KMS-11 (cell line): ENCODE data around the gene PRSS12.

Experiments
- H2AFZ ChIP-seq: fragments of 200-600 bp; sonication (generic); 2 replicates; pipeline ENCODE4 v1.6.1; 2016; ENCODE audit warnings: antibody characterized with exemption, mixed run types, low read depth
- H3K27ac ChIP-seq: fragments of 200-600 bp; sonication (generic); 2 replicates; pipeline ENCODE4 v1.6.1; 2016; ENCODE audit warnings: mild to moderate bottlenecking, mixed run types
- H3K27me3 ChIP-seq: fragments of 200-600 bp; sonication (generic); 2 replicates; pipeline ENCODE4 v1.6.1; 2017; ENCODE audit warnings: mild to moderate bottlenecking, low read depth, mixed run types, moderate library complexity; ENCODE audit not compliant: insufficient read depth
- H3K36me3 ChIP-seq: fragments of 200-600 bp; sonication (generic); 2 replicates; pipeline ENCODE4 v1.6.1; 2017; ENCODE audit warnings: mild to moderate bottlenecking, mixed run types; ENCODE audit not compliant: insufficient read depth
- H3K4me1 ChIP-seq: fragments of 200-600 bp; sonication (generic); 2 replicates; pipeline ENCODE4 v1.6.1; 2016; ENCODE audit warnings: mild to moderate bottlenecking, low read depth, mixed run types; ENCODE audit not compliant: poor library complexity, severe bottlenecking
- H3K4me2 ChIP-seq: fragments of 200-600 bp; sonication (generic); 2 replicates; pipeline ENCODE4 v1.7.0; 2016; ENCODE audit warnings: mild to moderate bottlenecking, mixed run types
- H3K4me3 ChIP-seq: fragments of 200-600 bp; sonication (generic); IDR thresholded peaks from 2 replicates; pipeline ENCODE4 v1.6.1; 2017; ENCODE audit warnings: low read depth, low read length, mixed read lengths; ENCODE audit not compliant: insufficient read depth
- H3K79me2 ChIP-seq: fragments of 200-600 bp; sonication (generic); 2 replicates; pipeline ENCODE4 v1.6.1; 2016; ENCODE audit warnings: low read depth, mixed run types; ENCODE audit not compliant: insufficient read depth
- H3K9ac ChIP-seq: fragments of 200-600 bp; sonication (generic); 2 replicates; pipeline ENCODE4 v1.6.1; 2016; ENCODE audit warnings: mild to moderate bottlenecking, mixed run types
- H4K20me1 ChIP-seq: fragments of 200-600 bp; sonication (generic); 2 replicates; pipeline ENCODE4 v1.6.1; 2016; ENCODE audit warnings: mild to moderate bottlenecking, mixed run types; ENCODE audit not compliant: insufficient read depth
- TF ChIP-seq, protein P1 (sequence below): fragments of 200-600 bp; sonication (generic); conservative IDR thresholded peaks from 2 replicates; pipeline ENCODE4 v1.6.1; 2017; ENCODE audit warnings: low read depth, mild to moderate bottlenecking, antibody characterized with exemption, low read length, moderate library complexity, mixed read lengths

PRSS12 gene

GRCh38 chr4:118343501-118343900 lies 9.3 kb downstream of the PRSS12 start:
- Histone ChIP-seq H3K27me3 (no peaks in the 10 kb centered on the region), H2AFZ (no peak overlapping the region), H3K27ac (no peak overlapping the region), H3K9ac (no peak overlapping the region), H3K4me3 (no peak overlapping the region), H3K4me1 (peaks cover 16% of the 10 kb centered on the region), H3K36me3 (no peaks in the 10 kb centered on the region), H3K79me2 (no peaks in the 10 kb centered on the region), H3K4me2 (no peak overlapping the region), H4K20me1 (no peaks in the 10 kb centered on the region)
- TF ChIP-seq, protein P1, sequence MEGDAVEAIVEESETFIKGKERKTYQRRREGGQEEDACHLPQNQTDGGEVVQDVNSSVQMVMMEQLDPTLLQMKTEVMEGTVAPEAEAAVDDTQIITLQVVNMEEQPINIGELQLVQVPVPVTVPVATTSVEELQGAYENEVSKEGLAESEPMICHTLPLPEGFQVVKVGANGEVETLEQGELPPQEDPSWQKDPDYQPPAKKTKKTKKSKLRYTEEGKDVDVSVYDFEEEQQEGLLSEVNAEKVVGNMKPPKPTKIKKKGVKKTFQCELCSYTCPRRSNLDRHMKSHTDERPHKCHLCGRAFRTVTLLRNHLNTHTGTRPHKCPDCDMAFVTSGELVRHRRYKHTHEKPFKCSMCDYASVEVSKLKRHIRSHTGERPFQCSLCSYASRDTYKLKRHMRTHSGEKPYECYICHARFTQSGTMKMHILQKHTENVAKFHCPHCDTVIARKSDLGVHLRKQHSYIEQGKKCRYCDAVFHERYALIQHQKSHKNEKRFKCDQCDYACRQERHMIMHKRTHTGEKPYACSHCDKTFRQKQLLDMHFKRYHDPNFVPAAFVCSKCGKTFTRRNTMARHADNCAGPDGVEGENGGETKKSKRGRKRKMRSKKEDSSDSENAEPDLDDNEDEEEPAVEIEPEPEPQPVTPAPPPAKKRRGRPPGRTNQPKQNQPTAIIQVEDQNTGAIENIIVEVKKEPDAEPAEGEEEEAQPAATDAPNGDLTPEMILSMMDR, result no peak

GRCh38 chr4:118340109-118340508 lies 12.7 kb downstream of the PRSS12 start:
- H3K4me1 ChIP-seq, result peaks cover 16% of the 10 kb centered on the region
- H4K20me1 ChIP-seq, result no peaks in the 10 kb centered on the region
- no peaks in the 10 kb centered on the region for H3K27me3 ChIP-seq
- H3K79me2 ChIP-seq, result no peaks in the 10 kb centered on the region
- no peaks in the 10 kb centered on the region for H3K36me3 ChIP-seq
- no peak overlapping the region for H3K4me3 ChIP-seq
- TF ChIP-seq, protein P1, result no peak
- no peak overlapping the region for H3K27ac ChIP-seq
- no peak overlapping the region for H3K9ac ChIP-seq
- H2AFZ ChIP-seq, result no peak overlapping the region
- H3K4me2 ChIP-seq, result no peak overlapping the region

DNA sequence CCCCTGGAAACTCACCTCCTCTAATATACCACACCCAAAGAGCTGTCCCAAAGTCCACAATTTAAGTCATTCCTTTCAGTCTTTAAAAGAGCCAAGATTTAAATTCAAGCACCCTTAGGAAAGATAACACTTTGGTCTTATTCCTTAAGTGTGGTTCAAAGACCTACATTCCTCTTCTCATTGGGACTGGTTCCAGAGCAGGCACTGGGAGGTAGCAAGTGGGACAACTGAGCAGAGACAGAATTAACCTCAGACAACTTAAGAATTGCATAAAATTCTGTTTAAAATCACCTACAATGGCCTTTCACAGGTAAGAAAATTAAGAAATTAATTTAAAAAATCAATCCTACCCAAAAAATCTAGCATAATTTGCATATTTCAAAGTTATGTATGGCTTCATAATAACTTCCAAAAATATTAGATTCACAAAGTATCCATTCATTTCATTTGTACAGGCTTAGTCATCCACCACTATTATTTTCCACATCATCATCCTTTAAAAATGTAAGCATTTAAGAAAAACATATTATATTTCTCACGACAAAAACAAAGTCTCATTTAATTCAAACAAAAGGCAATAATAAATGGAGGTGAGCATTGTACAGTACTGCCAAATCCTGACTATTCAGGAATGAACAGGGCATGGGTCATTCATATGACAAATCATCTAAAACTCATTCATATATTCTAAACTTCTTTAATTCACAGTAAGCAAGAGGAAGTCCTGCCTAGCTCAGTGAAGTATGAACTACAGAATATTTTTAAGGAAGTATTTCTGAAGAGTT lies 13.6 kb downstream of the PRSS12 start:
- H3K4me3 ChIP-seq, result no peak overlapping the region
- H3K36me3 ChIP-seq, result no peaks in the 10 kb centered on the region
- H3K9ac ChIP-seq, result no peak overlapping the region
- peaks cover 7% of the 10 kb centered on the region for H3K4me1 ChIP-seq
- no peaks in the 10 kb centered on the region for H3K79me2 ChIP-seq
- no peak overlapping the region for H2AFZ ChIP-seq
- TF ChIP-seq, protein P1, result no peak
- H3K27me3 ChIP-seq, result no peaks in the 10 kb centered on the region
- no peaks in the 10 kb centered on the region for H4K20me1 ChIP-seq
- no peak overlapping the region for H3K27ac ChIP-seq
- H3K4me2 ChIP-seq, result no peak overlapping the region

DNA sequence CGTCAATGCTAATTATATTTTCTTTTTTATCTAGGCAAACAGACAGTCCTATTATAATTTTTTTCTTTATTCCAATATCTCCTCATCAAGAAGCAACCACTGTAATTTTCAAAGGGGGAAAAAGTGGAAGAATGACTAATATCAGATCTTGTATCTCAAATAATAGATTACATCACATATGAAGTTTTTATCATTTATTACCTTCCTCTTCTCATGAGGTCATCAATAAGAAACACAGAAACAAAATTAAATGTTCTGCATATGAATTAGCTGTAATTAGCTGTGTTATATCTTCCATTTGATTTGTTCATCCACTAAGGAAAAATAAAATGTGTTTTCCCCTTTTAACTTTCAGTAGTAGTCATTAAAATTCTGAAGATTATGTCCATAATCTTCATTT lies 14.3 kb downstream of the PRSS12 start:
- no peaks in the 10 kb centered on the region for H3K27me3 ChIP-seq
- H3K9ac ChIP-seq, result no peak overlapping the region
- no peaks in the 10 kb centered on the region for H3K36me3 ChIP-seq
- H3K4me2 ChIP-seq, result no peak overlapping the region
- H3K79me2 ChIP-seq, result no peaks in the 10 kb centered on the region
- H3K4me3 ChIP-seq, result no peak overlapping the region
- H2AFZ ChIP-seq, result no peak overlapping the region
- H4K20me1 ChIP-seq, result no peaks in the 10 kb centered on the region
- TF ChIP-seq, protein P1, result no peak
- peaks cover 7% of the 10 kb centered on the region for H3K4me1 ChIP-seq
- H3K27ac ChIP-seq, result no peak overlapping the region
